ENCODE data around the gene SLC2A2.
A peak's percentile ranks its signal among the peaks of the same experiment; 100 is the strongest.

SLC2A2 gene

DNA sequence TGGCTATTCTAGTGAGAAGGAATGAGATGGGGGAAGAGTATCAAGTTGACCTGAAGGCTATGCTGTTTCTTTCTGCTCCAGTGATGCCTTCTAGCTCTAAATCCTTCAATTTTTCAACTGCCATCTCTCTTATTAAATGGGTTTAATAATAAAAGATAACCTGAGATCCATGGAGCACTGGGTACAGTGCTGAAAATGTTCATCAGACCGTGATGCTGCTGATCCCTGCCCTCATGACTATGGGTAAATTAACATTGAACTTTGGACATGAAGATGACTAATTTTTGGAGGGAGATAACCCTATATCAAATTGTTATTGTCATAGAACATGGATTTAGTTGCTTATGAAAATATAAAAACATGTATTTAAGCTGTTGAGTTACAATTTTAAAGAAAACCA lies 27.7 kb upstream of the SLC2A2 start:
- H3K4me1 ChIP-seq (ENCODE audit: insufficient read depth, low read length) = no peaks in the 10 kb centered on the region
- no peaks in the 10 kb centered on the region for H3K36me3 ChIP-seq (ENCODE audit: insufficient read depth, low read length)
- H3K9me3 ChIP-seq (ENCODE audit: control insufficient read depth, insufficient read depth, low read length) = no peaks in the 10 kb centered on the region
- H3K9ac ChIP-seq (ENCODE audit: low read depth, low read length) = no peak overlapping the region

GRCh38 chr3:171049861-171050444 lies 23.4 kb upstream of the SLC2A2 start:
- no peaks in the 10 kb centered on the region for H3K4me1 ChIP-seq (ENCODE audit: insufficient read depth, low read length)
- no peaks in the 10 kb centered on the region for H3K9me3 ChIP-seq (ENCODE audit: control insufficient read depth, insufficient read depth, low read length)
- no peak overlapping the region for H3K9ac ChIP-seq (ENCODE audit: low read depth, low read length)
- H3K36me3 ChIP-seq (ENCODE audit: insufficient read depth, low read length) = no peaks in the 10 kb centered on the region

- Histone ChIP-seq H3K9me3 (ENCODE audit: control insufficient read depth, insufficient read depth, low read length) (no peaks in the 10 kb centered on the region), H3K36me3 (ENCODE audit: insufficient read depth, low read length) (no peaks in the 10 kb centered on the region), H3K4me1 (ENCODE audit: insufficient read depth, low read length) (0 out of 2 replicates have a peak, but pooled peaks cover 6% of the 10 kb centered on the region), H3K9ac (ENCODE audit: low read depth, low read length) (no peak overlapping the region)
These were observed 20.2 kb upstream of the SLC2A2 start for GRCh38 chr3:171046760-171047159.

DNA sequence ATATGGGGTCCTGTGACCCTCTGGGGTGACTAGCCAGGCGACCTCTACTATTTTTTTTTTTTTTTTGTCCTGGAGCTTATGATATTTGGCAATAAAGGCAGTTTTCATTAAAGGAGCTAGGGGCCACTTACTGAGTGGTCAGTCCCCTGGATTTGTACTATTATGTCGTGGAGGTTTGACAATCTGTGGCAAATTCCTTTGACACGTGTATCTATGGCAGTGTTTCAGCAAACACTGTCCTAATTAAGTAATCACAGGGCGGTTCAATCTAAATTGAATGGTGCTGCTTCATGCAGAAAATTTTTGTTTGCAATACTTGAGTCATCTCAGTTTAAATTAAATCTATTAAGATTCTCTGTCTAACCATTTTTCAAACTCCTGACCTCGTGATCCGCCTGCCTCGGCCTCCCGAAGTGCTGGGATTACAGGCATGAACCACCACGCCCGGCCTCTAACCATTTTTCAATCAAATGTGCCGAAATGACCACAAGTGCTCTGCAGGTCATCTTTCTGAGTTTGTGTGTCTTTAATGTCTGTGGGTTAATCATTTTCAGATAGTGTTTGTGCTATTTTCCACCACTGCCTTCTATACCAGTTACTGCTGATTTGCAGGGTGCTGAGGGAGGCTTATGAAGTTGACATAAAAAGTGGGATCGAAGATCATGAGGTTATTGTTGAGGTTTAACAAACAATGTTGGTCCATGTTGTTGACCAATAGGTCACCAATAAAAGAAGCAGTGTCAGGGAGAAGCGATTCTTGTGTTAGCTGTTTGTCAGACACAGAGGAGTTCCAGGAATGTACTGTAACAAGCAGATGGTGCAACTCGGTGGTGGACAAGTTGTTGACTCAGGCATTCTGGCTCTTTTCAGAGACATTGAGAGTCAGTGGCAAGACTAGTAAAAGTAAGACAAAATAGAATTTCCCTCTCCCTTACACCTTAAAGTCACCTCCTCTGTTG lies 18.6 kb upstream of the SLC2A2 start:
- Histone ChIP-seq H3K9me3 (ENCODE audit: control insufficient read depth, insufficient read depth, low read length) (no peaks in the 10 kb centered on the region), H3K9ac (ENCODE audit: low read depth, low read length) (no peak overlapping the region), H3K4me1 (ENCODE audit: insufficient read depth, low read length) (0 out of 2 replicates have a peak, but pooled peaks cover 6% of the 10 kb centered on the region), H3K36me3 (ENCODE audit: insufficient read depth, low read length) (no peaks in the 10 kb centered on the region)

GRCh38 chr3:171044384-171044783 lies 17.9 kb upstream of the SLC2A2 start:
- Histone ChIP-seq H3K36me3 (ENCODE audit: insufficient read depth, low read length) (no peaks in the 10 kb centered on the region), H3K9me3 (ENCODE audit: control insufficient read depth, insufficient read depth, low read length) (no peaks in the 10 kb centered on the region), H3K9ac (ENCODE audit: low read depth, low read length) (no peak overlapping the region), H3K4me1 (ENCODE audit: insufficient read depth, low read length) (0 out of 2 replicates have a peak, but pooled peaks cover 6% of the 10 kb centered on the region)

DNA sequence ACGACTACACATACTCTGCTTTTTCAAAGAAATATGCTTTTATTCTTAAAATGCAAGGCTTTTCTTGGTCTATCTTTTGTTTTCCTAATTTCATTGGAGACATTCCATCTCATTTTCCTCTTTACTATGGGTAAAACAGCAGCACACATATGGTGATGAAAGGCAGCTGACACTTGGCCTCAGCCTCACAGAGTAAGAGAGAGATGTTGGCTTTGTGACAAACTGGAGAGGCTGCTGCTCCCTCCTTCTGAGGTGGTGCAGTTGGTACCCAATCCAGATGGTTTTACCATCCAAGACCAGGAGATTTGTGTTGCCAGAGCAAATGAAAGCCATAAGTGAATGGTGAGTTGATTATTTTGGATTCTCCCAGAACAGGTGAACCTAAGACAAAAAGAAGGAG lies 13.2 kb upstream of the SLC2A2 start:
- Histone ChIP-seq H3K36me3 (ENCODE audit: insufficient read depth, low read length) (no peaks in the 10 kb centered on the region), H3K9ac (ENCODE audit: low read depth, low read length) (no peak overlapping the region), H3K4me1 (ENCODE audit: insufficient read depth, low read length) (0 out of 2 replicates have a peak, but pooled peaks cover 6% of the 10 kb centered on the region), H3K9me3 (ENCODE audit: control insufficient read depth, insufficient read depth, low read length) (no peaks in the 10 kb centered on the region)

DNA sequence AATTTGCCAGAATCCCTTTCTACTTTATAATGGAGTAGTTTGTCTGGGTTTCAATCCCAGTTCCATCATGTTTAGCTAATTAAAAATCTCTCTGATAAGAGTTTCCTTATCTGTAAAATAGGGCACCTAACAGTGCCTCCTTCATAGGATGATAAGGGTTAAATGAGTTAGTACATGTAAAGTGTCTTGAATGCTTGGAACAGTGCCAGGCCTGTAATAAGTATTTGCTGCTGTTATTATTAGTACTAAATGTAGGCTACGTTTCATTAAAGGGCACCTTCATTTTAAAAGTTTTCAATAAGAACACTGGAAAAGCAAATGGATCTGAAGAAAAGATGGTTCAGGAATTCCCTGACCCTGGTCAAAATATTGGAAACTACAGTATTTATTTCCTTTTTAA lies 11.8 kb upstream of the SLC2A2 start:
- H3K36me3 ChIP-seq (ENCODE audit: insufficient read depth, low read length) = no peaks in the 10 kb centered on the region
- no peak overlapping the region for H3K9ac ChIP-seq (ENCODE audit: low read depth, low read length)
- 0 out of 2 replicates have a peak, but pooled peaks cover 6% of the 10 kb centered on the region for H3K4me1 ChIP-seq (ENCODE audit: insufficient read depth, low read length)
- H3K9me3 ChIP-seq (ENCODE audit: control insufficient read depth, insufficient read depth, low read length) = no peaks in the 10 kb centered on the region

DNA sequence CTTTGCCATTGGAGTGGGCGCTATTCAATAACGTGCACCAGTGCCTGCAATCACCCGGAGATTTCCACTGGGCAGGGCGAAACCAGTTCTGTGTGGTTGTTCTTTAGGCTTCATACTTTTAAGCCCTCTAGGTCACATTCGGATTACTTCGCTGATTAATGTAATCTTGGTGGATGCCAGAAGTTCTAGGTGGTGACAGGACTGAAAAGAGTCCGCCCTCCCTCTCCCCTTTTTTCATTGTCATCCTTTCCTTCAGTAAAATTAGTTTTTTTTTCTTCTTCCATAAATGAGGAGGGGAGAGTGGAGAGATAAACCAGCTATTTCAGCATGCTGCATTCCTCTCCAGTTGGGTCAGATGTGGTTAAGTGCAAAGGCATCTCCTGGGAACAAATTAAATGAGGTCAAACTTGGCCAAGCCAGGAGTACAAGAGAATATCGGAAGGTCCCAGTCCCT lies 2.3 kb upstream of the SLC2A2 start:
- Histone ChIP-seq H3K36me3 (ENCODE audit: insufficient read depth, low read length) (no peaks in the 10 kb centered on the region), H3K9ac (ENCODE audit: low read depth, low read length) (peak overlapping the region; percentile 48; the same call in 1 of the 2 replicates), H3K9me3 (ENCODE audit: control insufficient read depth, insufficient read depth, low read length) (no peaks in the 10 kb centered on the region), H3K4me1 (ENCODE audit: insufficient read depth, low read length) (no peaks in the 10 kb centered on the region)

- no peaks in the 10 kb centered on the region for H3K4me1 ChIP-seq (ENCODE audit: insufficient read depth, low read length)
- no peaks in the 10 kb centered on the region for H3K36me3 ChIP-seq (ENCODE audit: insufficient read depth, low read length)
- peak overlapping the region; percentile 48; the same call in 1 of the 2 replicates for H3K9ac ChIP-seq (ENCODE audit: low read depth, low read length)
- no peaks in the 10 kb centered on the region for H3K9me3 ChIP-seq (ENCODE audit: control insufficient read depth, insufficient read depth, low read length)
These were observed 1.7 kb upstream of the SLC2A2 start for GRCh38 chr3:171028025-171028778.

- H3K9ac ChIP-seq (ENCODE audit: low read depth, low read length) = no peak overlapping the region
- H3K9me3 ChIP-seq (ENCODE audit: control insufficient read depth, insufficient read depth, low read length) = no peaks in the 10 kb centered on the region
- H3K4me1 ChIP-seq (ENCODE audit: insufficient read depth, low read length) = no peaks in the 10 kb centered on the region
- no peaks in the 10 kb centered on the region for H3K36me3 ChIP-seq (ENCODE audit: insufficient read depth, low read length)
These were observed 3.0 kb downstream of the SLC2A2 start for GRCh38 chr3:171023566-171023965.

DNA sequence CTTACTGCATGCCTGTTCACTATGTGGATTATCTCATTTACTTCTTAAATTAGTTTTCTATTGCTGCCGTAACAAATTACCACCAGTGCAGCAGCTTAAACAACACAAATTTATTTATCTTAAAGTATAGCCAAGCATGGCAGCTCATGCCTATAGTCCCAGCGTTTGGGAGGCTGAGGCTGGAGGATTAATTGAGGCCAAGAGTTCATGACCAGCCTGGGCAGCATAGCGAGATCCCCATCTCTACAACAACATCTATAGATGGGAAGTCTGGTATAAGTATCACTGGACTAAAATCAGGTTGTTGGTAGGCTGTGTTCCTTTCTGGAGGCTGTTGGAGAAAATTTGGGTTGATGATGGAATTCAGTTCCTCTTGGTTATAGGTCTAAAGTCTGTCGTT lies 5.1 kb downstream of the SLC2A2 start:
- Histone ChIP-seq H3K9ac (ENCODE audit: low read depth, low read length) (no peak overlapping the region), H3K4me1 (ENCODE audit: insufficient read depth, low read length) (no peaks in the 10 kb centered on the region), H3K36me3 (ENCODE audit: insufficient read depth, low read length) (no peaks in the 10 kb centered on the region), H3K9me3 (ENCODE audit: control insufficient read depth, insufficient read depth, low read length) (no peaks in the 10 kb centered on the region)

GRCh38 chr3:171018156-171018935 lies 8.2 kb downstream of the SLC2A2 start:
- Histone ChIP-seq H3K9ac (ENCODE audit: low read depth, low read length) (no peak overlapping the region), H3K9me3 (ENCODE audit: control insufficient read depth, insufficient read depth, low read length) (no peaks in the 10 kb centered on the region), H3K4me1 (ENCODE audit: insufficient read depth, low read length) (no peaks in the 10 kb centered on the region), H3K36me3 (ENCODE audit: insufficient read depth, low read length) (no peaks in the 10 kb centered on the region)

GRCh38 chr3:171013822-171014748 lies 12.4 kb downstream of the SLC2A2 start:
- Histone ChIP-seq H3K36me3 (ENCODE audit: insufficient read depth, low read length) (no peaks in the 10 kb centered on the region), H3K4me1 (ENCODE audit: insufficient read depth, low read length) (no peaks in the 10 kb centered on the region), H3K9me3 (ENCODE audit: control insufficient read depth, insufficient read depth, low read length) (no peaks in the 10 kb centered on the region), H3K9ac (ENCODE audit: low read depth, low read length) (no peak overlapping the region)
